HCT116 (cell line): ENCODE measurements around the gene PSMA1.

Source experiments
- EZH2 ChIP-seq: fragments of 200-600 bp; sonication (generic); IDR thresholded peaks from 2 replicates; pipeline ENCODE4 v1.6.1; 2017; ENCODE audit warnings: antibody characterized with exemption, mixed run types
- TF ChIP-seq, protein P1 (sequence below), 3 experiments: fragments of 200-600 bp in 1 of 3; sonication (generic) in 1 of 3; IDR thresholded peaks in 2 of 3; conservative IDR thresholded peaks in 1 of 3; 2 replicates each; pipeline ENCODE4 v1.5.1; 2012 to 2017; ENCODE audit warnings: low read depth in 2 of 3, low read length in 2 of 3, antibody characterized with exemption in 1 of 3, borderline replicate concordance in 1 of 3, control low read depth in 1 of 3, mild to moderate bottlenecking in 1 of 3, mixed read lengths in 1 of 3, mixed run types in 1 of 3, moderate library complexity in 1 of 3; ENCODE audit not compliant: insufficient read depth in 1 of 3
- TF ChIP-seq, protein P2 (sequence below): IDR thresholded peaks from 2 replicates; pipeline ENCODE4 v1.6.1; 2012; ENCODE audit warnings: low read depth

DNA sequence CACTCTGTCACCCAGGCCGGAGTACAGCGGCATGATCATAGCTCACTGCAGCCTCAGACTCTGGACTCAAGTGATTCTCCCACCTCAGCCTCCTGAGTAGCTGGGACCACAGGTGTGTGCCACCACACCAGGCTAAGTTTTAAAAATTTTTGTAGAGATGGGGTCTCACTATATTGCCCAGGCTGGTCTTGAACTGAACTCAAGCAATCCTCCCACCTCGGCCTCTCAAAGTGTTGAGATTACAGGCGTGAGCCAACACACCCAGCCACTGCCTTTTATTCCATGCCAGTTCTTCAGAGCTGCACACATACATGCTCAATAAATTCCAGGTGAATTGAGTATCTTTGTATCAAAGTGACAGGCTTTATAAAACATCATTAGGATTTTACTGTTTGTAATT lies 18.1 kb downstream of the PSMA1 start:
- TF ChIP-seq EZH2 = no peak
- TF ChIP-seq, protein P1, sequence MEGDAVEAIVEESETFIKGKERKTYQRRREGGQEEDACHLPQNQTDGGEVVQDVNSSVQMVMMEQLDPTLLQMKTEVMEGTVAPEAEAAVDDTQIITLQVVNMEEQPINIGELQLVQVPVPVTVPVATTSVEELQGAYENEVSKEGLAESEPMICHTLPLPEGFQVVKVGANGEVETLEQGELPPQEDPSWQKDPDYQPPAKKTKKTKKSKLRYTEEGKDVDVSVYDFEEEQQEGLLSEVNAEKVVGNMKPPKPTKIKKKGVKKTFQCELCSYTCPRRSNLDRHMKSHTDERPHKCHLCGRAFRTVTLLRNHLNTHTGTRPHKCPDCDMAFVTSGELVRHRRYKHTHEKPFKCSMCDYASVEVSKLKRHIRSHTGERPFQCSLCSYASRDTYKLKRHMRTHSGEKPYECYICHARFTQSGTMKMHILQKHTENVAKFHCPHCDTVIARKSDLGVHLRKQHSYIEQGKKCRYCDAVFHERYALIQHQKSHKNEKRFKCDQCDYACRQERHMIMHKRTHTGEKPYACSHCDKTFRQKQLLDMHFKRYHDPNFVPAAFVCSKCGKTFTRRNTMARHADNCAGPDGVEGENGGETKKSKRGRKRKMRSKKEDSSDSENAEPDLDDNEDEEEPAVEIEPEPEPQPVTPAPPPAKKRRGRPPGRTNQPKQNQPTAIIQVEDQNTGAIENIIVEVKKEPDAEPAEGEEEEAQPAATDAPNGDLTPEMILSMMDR (IDR thresholded peaks at IDR 0.05 in 2 of 3, conservative IDR thresholded peaks at IDR 0.05 in 1 of 3; ENCODE audit: borderline replicate concordance in 1 of 3, insufficient read depth in 1 of 3, low read depth in 2 of 3, low read length in 2 of 3) = no peak
- TF ChIP-seq, protein P2, sequence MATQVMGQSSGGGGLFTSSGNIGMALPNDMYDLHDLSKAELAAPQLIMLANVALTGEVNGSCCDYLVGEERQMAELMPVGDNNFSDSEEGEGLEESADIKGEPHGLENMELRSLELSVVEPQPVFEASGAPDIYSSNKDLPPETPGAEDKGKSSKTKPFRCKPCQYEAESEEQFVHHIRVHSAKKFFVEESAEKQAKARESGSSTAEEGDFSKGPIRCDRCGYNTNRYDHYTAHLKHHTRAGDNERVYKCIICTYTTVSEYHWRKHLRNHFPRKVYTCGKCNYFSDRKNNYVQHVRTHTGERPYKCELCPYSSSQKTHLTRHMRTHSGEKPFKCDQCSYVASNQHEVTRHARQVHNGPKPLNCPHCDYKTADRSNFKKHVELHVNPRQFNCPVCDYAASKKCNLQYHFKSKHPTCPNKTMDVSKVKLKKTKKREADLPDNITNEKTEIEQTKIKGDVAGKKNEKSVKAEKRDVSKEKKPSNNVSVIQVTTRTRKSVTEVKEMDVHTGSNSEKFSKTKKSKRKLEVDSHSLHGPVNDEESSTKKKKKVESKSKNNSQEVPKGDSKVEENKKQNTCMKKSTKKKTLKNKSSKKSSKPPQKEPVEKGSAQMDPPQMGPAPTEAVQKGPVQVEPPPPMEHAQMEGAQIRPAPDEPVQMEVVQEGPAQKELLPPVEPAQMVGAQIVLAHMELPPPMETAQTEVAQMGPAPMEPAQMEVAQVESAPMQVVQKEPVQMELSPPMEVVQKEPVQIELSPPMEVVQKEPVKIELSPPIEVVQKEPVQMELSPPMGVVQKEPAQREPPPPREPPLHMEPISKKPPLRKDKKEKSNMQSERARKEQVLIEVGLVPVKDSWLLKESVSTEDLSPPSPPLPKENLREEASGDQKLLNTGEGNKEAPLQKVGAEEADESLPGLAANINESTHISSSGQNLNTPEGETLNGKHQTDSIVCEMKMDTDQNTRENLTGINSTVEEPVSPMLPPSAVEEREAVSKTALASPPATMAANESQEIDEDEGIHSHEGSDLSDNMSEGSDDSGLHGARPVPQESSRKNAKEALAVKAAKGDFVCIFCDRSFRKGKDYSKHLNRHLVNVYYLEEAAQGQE = no peak
